Cardiac muscle cell (in vitro differentiated cells and primary cell): Measurements from ENCODE around the gene PUSL1. TPM values are rescaled to one million over a fixed set of nuclear protein-coding genes. Genes with fewer than 3 reads are reported as not detected.
A peak's percentile ranks its signal among the peaks of the same experiment; 100 is the strongest.

Source experiments
- DNase-seq, 2 donors: peaks; one replicate each; pipeline versions ENCODE4 v3.0.0 to v3.0.0-alpha.2; 2010 to 2017; ENCODE audit warnings: low read depth in 1 of 2, low spot score in 1 of 2
- H3K27ac ChIP-seq: fragments of 200-600 bp; sonication (generic); 2 replicates; pipeline ENCODE4 v1.5.1; 2016
- H3K27me3 ChIP-seq: fragments of 200-600 bp; sonication (generic); 2 replicates; pipeline ENCODE4 v1.6.0; 2016; ENCODE audit warnings: control low read depth
- H3K36me3 ChIP-seq: fragments of 200-600 bp; sonication (generic); 2 replicates; pipeline ENCODE4 v1.5.1; 2016; ENCODE audit warnings: control low read depth
- H3K4me1 ChIP-seq: fragments of 200-600 bp; sonication (generic); 2 replicates; pipeline ENCODE4 v1.8.1; 2017; ENCODE audit warnings: low read depth, mild to moderate bottlenecking, mixed run types
- H3K4me3 ChIP-seq: fragments of 200-600 bp; sonication (generic); 2 replicates; pipeline ENCODE4 v1.5.1; 2016; ENCODE audit warnings: mild to moderate bottlenecking
- H3K9me3 ChIP-seq: fragments of 200-600 bp; sonication (generic); 2 replicates; pipeline ENCODE4 v1.5.1; 2017; ENCODE audit warnings: low read depth, mild to moderate bottlenecking, control low read depth
- CTCF ChIP-seq: IDR thresholded peaks from 2 replicates; pipeline ENCODE4 v1.5.1; 2012; ENCODE audit warnings: low read depth, mild to moderate bottlenecking, low read length
- polyA plus RNA-seq: library from polyadenylated mRNA; unstranded; fragments of >200 nt; fragmentation: Nextera tagmentation; extraction: Ambion mirVana; gene quantifications from 2 replicates; pipeline ENCODE4 v1.2.1, GENCODE V29; 2016
- total RNA-seq: library from RNA; depleted of rRNA; stranded (reverse); fragments of >200 nt; gene quantifications from 2 replicates; pipeline ENCODE4 v1.2.3, GENCODE V29; 2016

Gene PUSL1
- total and polyA plus RNA-seq, 2 experiments from 2014 or later: 18.7 to 25.0 TPM

GRCh38 chr1:1360506-1361169, 52.2 kb downstream of the PUSL1 start:
- no peaks in the 10 kb centered on the region for H3K36me3 ChIP-seq
- peak overlapping the region; percentile 92 for H3K27ac ChIP-seq
- peaks cover 39% of the 10 kb centered on the region for H3K4me1 ChIP-seq
- no peaks in the 10 kb centered on the region for H3K9me3 ChIP-seq
- no peak overlapping the region for H3K4me3 ChIP-seq
- no peaks in the 10 kb centered on the region for H3K27me3 ChIP-seq
- TF ChIP-seq CTCF: no peak
- DNase-seq: peak; percentile 67 to 94

Other genes with a start within 250 kb of the PUSL1 start
- 0.33 and 1.7 TPM in 2 replicates for gene RNF223, start 234.3 kb upstream of the PUSL1 start, total RNA-seq
- gene RNF223, start 234.3 kb upstream of the PUSL1 start, polyA plus RNA-seq: not detected in 2 replicates
- gene C1orf159, start 192.5 kb upstream of the PUSL1 start, total RNA-seq: 21.8 and 36.2 TPM in 2 replicates
- gene C1orf159, start 192.5 kb upstream of the PUSL1 start, polyA plus RNA-seq: 17.7 and 21.7 TPM in 2 replicates
- not detected in 2 replicates for gene TTLL10, start 134.7 kb upstream of the PUSL1 start, total RNA-seq
- 0.31 TPM in 1 of 2 replicates, not detected in the other for gene TTLL10, start 134.7 kb upstream of the PUSL1 start, polyA plus RNA-seq
- not detected in 2 replicates for gene TNFRSF18, start 102.0 kb upstream of the PUSL1 start, total RNA-seq
- 0.39 and 0.74 TPM in 2 replicates for gene TNFRSF18, start 102.0 kb upstream of the PUSL1 start, polyA plus RNA-seq
- 0.11 TPM in 1 of 2 replicates, not detected in the other for gene TNFRSF4, start 94.4 kb upstream of the PUSL1 start, total RNA-seq
- gene TNFRSF4, start 94.4 kb upstream of the PUSL1 start, polyA plus RNA-seq: 0.10 TPM in 1 of 2 replicates, not detected in the other
- gene SDF4, start 76.6 kb upstream of the PUSL1 start, total RNA-seq: 139 and 148 TPM in 2 replicates
- 172 and 180 TPM in 2 replicates for gene SDF4, start 76.6 kb upstream of the PUSL1 start, polyA plus RNA-seq
- 53.1 and 58.9 TPM in 2 replicates for gene B3GALT6, start 76.4 kb upstream of the PUSL1 start, total RNA-seq
- gene B3GALT6, start 76.4 kb upstream of the PUSL1 start, polyA plus RNA-seq: 56.8 and 69.5 TPM in 2 replicates
- 1.5 TPM in 1 of 2 replicates, not detected in the other for gene C1QTNF12, start 61.9 kb upstream of the PUSL1 start, total RNA-seq
- gene C1QTNF12, start 61.9 kb upstream of the PUSL1 start, polyA plus RNA-seq: not detected in 2 replicates
- 64.2 and 70.5 TPM in 2 replicates for gene UBE2J2, start 34.7 kb upstream of the PUSL1 start, total RNA-seq
- 87.3 and 93.1 TPM in 2 replicates for gene UBE2J2, start 34.7 kb upstream of the PUSL1 start, polyA plus RNA-seq
- gene SCNN1D, start 28.2 kb upstream of the PUSL1 start, total RNA-seq: 13.0 and 26.5 TPM in 2 replicates
- gene SCNN1D, start 28.2 kb upstream of the PUSL1 start, polyA plus RNA-seq: 7.5 and 11.0 TPM in 2 replicates
- gene ACAP3, start 667 bp upstream of the PUSL1 start, total RNA-seq: 59.1 and 61.4 TPM in 2 replicates
- gene ACAP3, start 667 bp upstream of the PUSL1 start, polyA plus RNA-seq: 45.7 and 63.6 TPM in 2 replicates
- 100.0 and 124 TPM in 2 replicates for gene INTS11, start 16.1 kb downstream of the PUSL1 start, total RNA-seq
- gene INTS11, start 16.1 kb downstream of the PUSL1 start, polyA plus RNA-seq: 75.8 and 86.4 TPM in 2 replicates
- gene CPTP, start 16.2 kb downstream of the PUSL1 start, total RNA-seq: 38.5 and 49.3 TPM in 2 replicates
- 33.7 and 38.0 TPM in 2 replicates for gene CPTP, start 16.2 kb downstream of the PUSL1 start, polyA plus RNA-seq
- 0.81 and 1.1 TPM in 2 replicates for gene TAS1R3, start 22.7 kb downstream of the PUSL1 start, total RNA-seq
- 0.32 and 0.70 TPM in 2 replicates for gene TAS1R3, start 22.7 kb downstream of the PUSL1 start, polyA plus RNA-seq
- 78.1 and 105 TPM in 2 replicates for gene DVL1, start 40.8 kb downstream of the PUSL1 start, total RNA-seq
- 29.1 and 49.2 TPM in 2 replicates for gene DVL1, start 40.8 kb downstream of the PUSL1 start, polyA plus RNA-seq
- gene MXRA8, start 50.0 kb downstream of the PUSL1 start, total RNA-seq: 50.4 and 90.1 TPM in 2 replicates
- 42.2 and 58.8 TPM in 2 replicates for gene MXRA8, start 50.0 kb downstream of the PUSL1 start, polyA plus RNA-seq
- gene AURKAIP1, start 66.6 kb downstream of the PUSL1 start, total RNA-seq: 235 and 301 TPM in 2 replicates
- 252 and 305 TPM in 2 replicates for gene AURKAIP1, start 66.6 kb downstream of the PUSL1 start, polyA plus RNA-seq
- gene CCNL2, start 90.7 kb downstream of the PUSL1 start, total RNA-seq: 183 and 230 TPM in 2 replicates
- 283 and 301 TPM in 2 replicates for gene CCNL2, start 90.7 kb downstream of the PUSL1 start, polyA plus RNA-seq
- gene MRPL20, start 98.7 kb downstream of the PUSL1 start, total RNA-seq: 97.6 and 168 TPM in 2 replicates
- 204 and 255 TPM in 2 replicates for gene MRPL20, start 98.7 kb downstream of the PUSL1 start, polyA plus RNA-seq
- gene ANKRD65, start 112.7 kb downstream of the PUSL1 start, total RNA-seq: 0.49 and 0.60 TPM in 2 replicates
- gene ANKRD65, start 112.7 kb downstream of the PUSL1 start, polyA plus RNA-seq: 0.32 and 2.0 TPM in 2 replicates
- gene VWA1, start 127.1 kb downstream of the PUSL1 start, total RNA-seq: 31.5 and 40.4 TPM in 2 replicates
- 31.5 and 48.1 TPM in 2 replicates for gene VWA1, start 127.1 kb downstream of the PUSL1 start, polyA plus RNA-seq
- gene ATAD3C, start 141.1 kb downstream of the PUSL1 start, total RNA-seq: 0.21 and 0.28 TPM in 2 replicates
- 0.49 and 0.53 TPM in 2 replicates for gene ATAD3C, start 141.1 kb downstream of the PUSL1 start, polyA plus RNA-seq
- 28.1 and 37.4 TPM in 2 replicates for gene ATAD3B, start 163.2 kb downstream of the PUSL1 start, total RNA-seq
- 25.8 and 30.2 TPM in 2 replicates for gene ATAD3B, start 163.2 kb downstream of the PUSL1 start, polyA plus RNA-seq
- 61.7 and 79.7 TPM in 2 replicates for gene ATAD3A, start 203.6 kb downstream of the PUSL1 start, total RNA-seq
- gene ATAD3A, start 203.6 kb downstream of the PUSL1 start, polyA plus RNA-seq: 74.8 and 77.9 TPM in 2 replicates
- 8.1 and 26.0 TPM in 2 replicates for gene TMEM240, start 232.0 kb downstream of the PUSL1 start, total RNA-seq
- gene TMEM240, start 232.0 kb downstream of the PUSL1 start, polyA plus RNA-seq: 6.2 and 10.4 TPM in 2 replicates